ENCODE results near the gene RAB3IP. TPM values are rescaled to one million over a fixed set of nuclear protein-coding genes. Genes with fewer than 3 reads are reported as not detected.
"Not testable (repeated sequence)": the region's sequence is repeated elsewhere in the genome, so short reads cannot be mapped to it uniquely, and the experiment has no call there.

RAB3IP gene
- total and polyA plus RNA-seq, 8 donors, result 29.5 to 54.3 (median 35.7) TPM

DNA sequence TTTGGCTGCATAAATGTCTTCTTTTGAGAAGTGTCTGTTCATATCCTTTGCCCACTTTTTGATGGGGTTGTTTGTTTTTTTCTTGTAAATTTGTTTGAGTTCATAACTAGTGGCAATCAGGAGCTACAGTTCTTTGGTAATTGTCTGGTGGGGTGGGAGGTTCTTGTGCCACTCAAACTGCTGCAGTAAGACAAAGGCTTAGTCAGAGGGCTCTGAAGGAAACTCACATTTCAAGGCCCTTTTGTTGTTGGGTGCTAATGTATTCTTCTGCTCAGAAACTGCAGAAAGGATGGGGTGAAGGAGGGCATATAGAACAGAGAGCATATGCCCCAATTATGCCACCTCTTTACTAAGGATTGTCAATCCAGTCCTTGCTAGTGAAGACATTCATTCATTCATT, 108.3 kb downstream of the RAB3IP start:
- no peak for TF ChIP-seq CTCF (IDR thresholded peaks at IDR 0.05)
- Histone ChIP-seq H3K36me3 (no peaks in the 10 kb centered on the region), H3K27ac (no peak overlapping the region), H3K4me3 (no peak overlapping the region), H3K27me3 (no peaks in the 10 kb centered on the region), H3K9me3 (no peaks in the 10 kb centered on the region), H3K4me1 (no peaks in the 10 kb centered on the region)
- DNase-seq (no peak), ATAC-seq (no peak)
- intact Hi-C loops (cut with DNase I), result no loop called here

GRCh38 chr12:69851976-69852375, 113.3 kb downstream of the RAB3IP start:
- TF ChIP-seq CTCF (IDR thresholded peaks at IDR 0.05), result no peak
- H3K4me1 ChIP-seq, result no peaks in the 10 kb centered on the region
- H3K4me3 ChIP-seq, result no peak overlapping the region
- H3K27ac ChIP-seq, result no peak overlapping the region
- intact Hi-C loops (cut with DNase I), result no loop called here
- H3K9me3 ChIP-seq, result peaks cover 0 to 3% of the 10 kb centered on the region in 2 donors
- DNase-seq (no peak), ATAC-seq (no peak)
- no peaks in the 10 kb centered on the region for H3K27me3 ChIP-seq
- H3K36me3 ChIP-seq, result no peaks in the 10 kb centered on the region

DNA sequence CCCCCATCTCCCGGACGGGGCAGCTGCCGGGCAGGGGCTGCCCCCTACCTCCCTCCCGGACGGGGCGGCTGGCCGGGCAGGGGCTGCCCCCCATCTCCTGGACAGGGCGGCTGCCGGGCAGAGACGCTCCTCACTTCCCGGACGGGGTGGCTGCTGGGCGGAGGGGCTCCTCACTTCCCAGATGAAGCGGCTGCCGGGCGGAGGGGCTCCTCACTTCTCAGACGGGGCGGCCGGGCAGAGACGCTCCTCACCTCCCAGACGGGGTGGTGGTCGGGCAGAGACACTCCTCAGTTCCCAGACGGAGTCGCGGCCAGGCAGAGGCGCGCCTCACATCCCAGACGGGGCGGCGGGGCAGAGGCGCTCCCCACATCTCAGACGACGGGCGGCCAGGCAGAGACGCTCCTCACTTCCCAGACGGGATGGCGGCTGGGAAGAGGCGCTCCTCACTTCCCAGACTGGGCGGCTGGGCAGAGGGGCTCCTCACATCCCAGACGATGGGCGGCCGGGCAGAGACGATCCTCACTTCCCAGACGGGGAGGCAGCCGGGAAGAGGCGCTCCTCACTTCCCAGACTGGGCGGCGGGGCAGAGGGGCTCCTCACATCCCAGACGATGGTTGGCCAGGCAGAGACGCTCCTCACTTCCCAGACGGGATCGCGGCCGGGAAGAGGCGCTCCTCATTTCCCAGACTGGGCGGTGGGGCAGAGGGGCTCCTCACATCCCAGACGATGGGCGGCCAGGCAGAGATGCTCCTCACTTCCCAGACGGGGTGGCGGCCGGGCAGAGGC, 114.7 kb downstream of the RAB3IP start:
- H3K27me3 ChIP-seq; ATAC-seq; H3K4me1 ChIP-seq; H3K9me3 ChIP-seq; H3K36me3 ChIP-seq; H3K4me3 ChIP-seq; intact Hi-C loops (cut with DNase I); H3K27ac ChIP-seq: not testable (repeated sequence)
- peak in 1 of 4 donors; percentile 61 for DNase-seq

DNA sequence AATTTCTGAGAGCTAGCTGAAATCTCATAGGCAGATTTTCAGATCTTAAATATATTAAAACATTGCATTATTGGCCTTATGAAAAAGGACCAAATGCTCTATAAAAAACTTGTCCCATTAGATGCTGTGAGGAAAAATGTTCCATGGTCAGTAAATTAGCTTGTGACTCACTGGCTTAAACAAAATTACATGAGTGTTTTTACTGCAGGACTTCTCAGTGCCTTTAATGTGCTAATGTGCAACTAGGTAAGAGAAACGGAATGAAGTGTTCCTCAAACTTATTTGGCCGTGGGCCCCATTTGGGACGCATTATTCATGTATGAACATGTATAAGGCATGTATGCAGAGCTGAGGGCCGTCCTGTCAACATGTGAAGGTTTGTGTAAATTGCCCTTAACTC, 128.0 kb downstream of the RAB3IP start:
- intact Hi-C loops (cut with DNase I), result no loop called here
- ATAC-seq (no peak), DNase-seq (no peak)
- H3K36me3 ChIP-seq, result no peaks in the 10 kb centered on the region
- H3K27me3 ChIP-seq, result no peaks in the 10 kb centered on the region
- no peak overlapping the region for H3K27ac ChIP-seq
- no peaks in the 10 kb centered on the region for H3K9me3 ChIP-seq
- TF ChIP-seq CTCF (IDR thresholded peaks at IDR 0.05), result no peak
- no peak overlapping the region for H3K4me3 ChIP-seq
- no peaks in the 10 kb centered on the region for H3K4me1 ChIP-seq

- no peaks in the 10 kb centered on the region for H3K4me1 ChIP-seq
- H3K4me3 ChIP-seq, result no peak overlapping the region
- H3K36me3 ChIP-seq, result no peaks in the 10 kb centered on the region
- DNase-seq, result no peak
- intact Hi-C loops (cut with DNase I), result no loop called here
- H3K9me3 ChIP-seq, result no peaks in the 10 kb centered on the region
- no peak overlapping the region for H3K27ac ChIP-seq
- H3K27me3 ChIP-seq, result no peaks in the 10 kb centered on the region
- TF ChIP-seq CTCF (IDR thresholded peaks at IDR 0.05), result no peak
- no peak for ATAC-seq
Measured at GRCh38 chr12:69868695-69869094, 130.0 kb downstream of the RAB3IP start.

DNA sequence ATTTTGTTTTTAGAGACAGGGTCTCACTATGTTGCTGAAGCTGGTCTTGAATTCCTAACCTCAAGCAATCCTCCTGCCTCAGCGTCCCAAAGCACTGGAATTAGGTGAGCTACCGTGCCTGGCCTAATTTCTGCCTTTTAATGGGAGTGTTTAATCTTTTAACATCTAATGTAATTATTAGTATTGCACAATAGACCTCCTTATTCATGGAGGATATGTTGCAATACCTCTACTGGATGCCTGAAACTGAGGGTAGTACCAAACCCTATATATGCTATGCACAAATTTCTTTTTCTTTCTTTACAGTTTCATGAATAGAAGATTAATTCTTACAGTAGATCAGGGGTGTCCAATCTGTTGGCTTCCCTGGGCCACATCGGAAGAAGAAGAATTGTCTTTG, 134.1 kb downstream of the RAB3IP start:
- Histone ChIP-seq H3K27me3 (no peaks in the 10 kb centered on the region), H3K4me1 (no peaks in the 10 kb centered on the region), H3K9me3 (no peaks in the 10 kb centered on the region), H3K36me3 (no peaks in the 10 kb centered on the region), H3K4me3 (no peak overlapping the region), H3K27ac (no peak overlapping the region)
- DNase-seq (peak in 1 of 4 donors; percentile 13), ATAC-seq (peak; percentile 70)
- TF ChIP-seq CTCF (IDR thresholded peaks at IDR 0.05), result no peak
- intact Hi-C loops (cut with DNase I), result no loop called here

Measured in left lung (tissue), 10 donors.